Hepatic stellate cell (primary cell): ENCODE results near the gene PLA2G2A.

Experiments
- DNase-seq: peaks from one replicate; pipeline ENCODE4 v3.0.0; 2011; ENCODE audit warnings: low spot score

The PLA2G2A gene

DNA sequence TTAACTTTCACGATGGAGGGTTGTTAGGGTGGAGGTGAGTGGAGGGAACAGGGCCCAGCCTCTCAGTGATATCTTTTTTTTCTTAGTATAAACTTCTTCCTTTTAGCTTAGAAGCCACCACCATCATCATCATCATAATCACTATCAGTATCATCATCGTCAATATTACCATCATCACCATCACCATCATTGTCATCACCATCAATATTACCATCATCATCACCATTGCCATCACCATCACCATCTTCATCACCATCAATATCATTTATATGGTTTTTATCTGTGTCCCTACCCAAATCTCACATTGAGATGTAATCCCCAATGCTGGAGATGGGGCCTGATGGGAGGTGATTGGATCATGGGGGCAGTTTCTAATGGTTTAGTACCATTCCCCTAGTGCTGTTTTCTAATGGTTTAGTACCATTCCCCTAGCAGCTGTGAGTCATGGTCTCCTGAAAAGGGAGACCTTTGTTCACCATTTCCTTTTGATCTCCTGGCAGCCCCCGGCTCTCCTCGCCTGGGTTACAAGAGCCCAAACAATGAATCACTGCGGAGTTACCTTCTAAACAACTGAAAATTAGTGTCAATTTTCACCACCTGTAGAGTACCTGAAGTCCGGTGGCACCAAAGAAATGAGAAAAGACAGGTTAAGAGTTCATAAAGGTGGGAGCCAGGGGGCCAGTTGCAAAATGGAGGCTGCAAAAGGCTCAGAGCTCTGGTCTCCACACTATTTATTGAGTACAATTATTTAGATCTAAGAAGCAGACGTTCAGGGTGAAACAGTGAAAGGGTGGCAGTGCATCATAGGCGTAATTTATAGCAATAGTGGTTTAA, 52.9 kb downstream of the PLA2G2A start:
- no peak for DNase-seq
